Kidney (tissue), 14 donors: ENCODE measurements around the gene ALX3. TPM values are rescaled to one million over a fixed set of nuclear protein-coding genes. Genes with fewer than 3 reads are reported as not detected.

Source experiments
- DNase-seq, 5 donors: peaks; one replicate each; pipeline ENCODE4 v3.0.0-alpha.2; 2013 to 2020
- FAIRE-seq: peaks from 2 replicates; lab custom pipeline; 2012; peaks lifted over from hg19 to GRCh38; lab: Jason Lieb, UNC
- H3K27ac ChIP-seq, 2 donors: one replicate each; pipeline ENCODE4 v1.7.0; 2013; ENCODE audit warnings: low read depth in 2 of 2, low read length in 2 of 2, inconsistent platforms in 1 of 2
- H3K27me3 ChIP-seq: one replicate; pipeline ENCODE4 v1.7.1; 2013; ENCODE audit warnings: low read length, inconsistent platforms; ENCODE audit not compliant: control insufficient read depth, insufficient read depth
- H3K36me3 ChIP-seq, 3 donors: one replicate each; pipeline versions ENCODE4 v1.7.0 to v1.7.1; 2013; ENCODE audit warnings: low read length in 3 of 3, control low read depth in 1 of 3, inconsistent platforms in 1 of 3; ENCODE audit not compliant: insufficient read depth in 3 of 3, control insufficient read depth in 2 of 3
- H3K4me1 ChIP-seq, 3 donors: one replicate each; pipeline versions ENCODE4 v1.7.0 to v1.7.1; 2013; ENCODE audit warnings: low read length in 3 of 3, inconsistent platforms in 1 of 3, low read depth in 1 of 3; ENCODE audit not compliant: control insufficient read depth in 2 of 3, insufficient read depth in 2 of 3
- H3K4me3 ChIP-seq, 3 donors: one replicate each; pipeline versions ENCODE4 v1.7.0 to v1.8.1; 2013; ENCODE audit warnings: low read length in 3 of 3, control low read depth in 1 of 3, inconsistent platforms in 1 of 3
- H3K9ac ChIP-seq, 3 donors: one replicate each; pipeline versions ENCODE4 v1.7.0 to v1.7.1; 2013; ENCODE audit warnings: low read length in 3 of 3, control low read depth in 1 of 3, inconsistent platforms in 1 of 3
- H3K9me3 ChIP-seq, 3 donors: one replicate each; pipeline versions ENCODE4 v1.7.0 to v1.7.1; 2013; ENCODE audit warnings: low read length in 3 of 3, control low read depth in 1 of 3, inconsistent platforms in 1 of 3; ENCODE audit not compliant: control insufficient read depth in 2 of 3, insufficient read depth in 1 of 3
- CTCF ChIP-seq: IDR thresholded peaks from 3 replicates; pipeline ENCODE4 v1.5.1; 2012; ENCODE audit warnings: mild to moderate bottlenecking, moderate library complexity, borderline replicate concordance; ENCODE audit not compliant: insufficient read depth; ENCODE audit errors: extremely low read depth
- intact Hi-C: fragments of 100-400 bp; cut with DNase I; formaldehyde crosslinking; loops from one replicate; pipeline ENCODE4 v1.11.1; 2022
- polyA plus RNA-seq: library from polyadenylated mRNA; stranded (reverse); fragments of 350-450 nt; fragmentation: Illumina TruSeq; extraction: RNeasy Lipid Tissue Mini Kit (QIAGEN cat#74804); gene quantifications from one replicate; pipeline ENCODE4 v1.2.3, GENCODE V29; 2014; ENCODE audit warnings: low read depth, low replicate concordance; ENCODE audit not compliant: insufficient read depth
- total RNA-seq: library from RNA; stranded (reverse); fragmentation: NEBNext Ultra II Directional; extraction: Animal tissue kit (Norgen Biotek cat#: 25700); gene quantifications from one replicate; pipeline ENCODE4 v1.2.1, GENCODE V29; 2021
- donor health status: control.
- donor health status: control.
- donor health status: control.
- donor health status: control.
- donor health status: control.
- donor health status: DM: yes; HTN: yes; CAD: no.
- donor health status: Normal renal cell carcinoma (clear cell type).

The ALX3 gene
- total and polyA plus RNA-seq, 2 donors from 2014 or later, result not detected

DNA sequence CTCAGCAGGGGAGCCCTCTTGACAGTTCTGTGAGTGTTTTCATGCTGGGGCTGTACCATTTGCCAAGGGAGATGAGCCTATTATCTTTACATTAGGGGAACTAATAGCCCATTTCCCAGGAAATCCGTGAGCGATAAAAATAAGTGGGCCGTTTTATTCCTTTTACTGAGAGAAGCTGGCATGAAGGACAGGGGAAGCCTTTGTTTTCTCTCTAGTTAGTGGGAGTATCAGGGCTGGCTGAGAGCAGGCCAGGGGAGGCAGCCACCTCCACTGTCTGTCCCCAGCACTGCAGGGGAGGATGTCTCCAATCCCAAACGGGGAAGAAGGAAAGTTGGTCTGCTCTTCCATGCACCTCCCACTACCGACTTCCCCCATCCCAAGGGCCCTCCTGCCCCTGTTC is 44.3 kb upstream of the ALX3 start:
- Histone ChIP-seq H3K9ac (no peak overlapping the region), H3K4me3 (no peak overlapping the region), H3K36me3 (no peaks in the 10 kb centered on the region), H3K9me3 (no peaks in the 10 kb centered on the region), H3K27ac (no peak overlapping the region), H3K27me3 (peaks cover 4% of the 10 kb centered on the region), H3K4me1 (no peaks in the 10 kb centered on the region)
- intact Hi-C loops, result no loop called here
- TF ChIP-seq CTCF, result no peak
- no peak for FAIRE-seq
- DNase-seq, result no peak

DNA sequence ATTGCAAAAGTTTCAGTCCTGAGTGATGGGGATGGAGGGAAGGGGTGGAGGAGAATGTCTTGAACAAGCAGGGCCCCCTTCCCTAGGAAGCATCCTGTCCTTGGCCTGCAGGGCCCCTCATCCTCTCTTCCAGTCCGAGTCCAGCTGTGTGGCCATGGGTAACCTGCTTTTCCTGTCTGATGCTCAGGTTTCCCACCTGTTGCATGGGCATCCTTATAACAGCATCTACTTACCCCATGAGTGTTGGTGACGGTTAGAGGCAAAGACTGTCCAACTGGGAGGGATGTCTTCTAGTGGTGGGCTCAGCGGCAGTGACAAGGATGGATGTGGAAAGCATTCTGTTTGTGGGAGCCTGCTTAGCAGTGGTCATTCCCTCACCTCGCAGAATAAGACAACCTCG is 43.7 kb upstream of the ALX3 start:
- no peak overlapping the region for H3K4me3 ChIP-seq
- intact Hi-C loops, result no loop called here
- no peak for FAIRE-seq
- H3K9me3 ChIP-seq, result no peaks in the 10 kb centered on the region
- peaks cover 6% of the 10 kb centered on the region for H3K27me3 ChIP-seq
- no peak overlapping the region for H3K27ac ChIP-seq
- no peaks in the 10 kb centered on the region for H3K36me3 ChIP-seq
- H3K4me1 ChIP-seq, result no peaks in the 10 kb centered on the region
- H3K9ac ChIP-seq, result no peak overlapping the region
- no peak for DNase-seq
- no peak for TF ChIP-seq CTCF

DNA sequence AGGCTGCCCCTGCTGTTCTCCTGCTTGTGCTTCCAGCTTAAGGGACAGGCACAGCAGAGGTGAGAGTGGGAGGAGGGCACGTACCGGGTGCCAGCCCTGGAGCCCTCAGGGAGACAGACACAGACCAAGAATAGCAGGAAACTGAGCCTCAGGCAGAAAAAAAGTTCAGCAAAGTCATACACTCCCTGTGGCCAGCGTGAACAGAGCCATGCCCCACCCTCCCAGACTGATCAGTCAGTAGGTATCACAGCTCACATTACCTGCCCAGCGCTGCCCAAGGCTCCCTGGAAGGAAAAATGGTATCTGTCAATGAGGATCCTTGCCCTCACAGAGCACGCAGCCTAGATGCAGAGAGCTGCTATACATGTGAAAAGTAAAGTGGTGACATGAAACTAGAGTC is 43.1 kb upstream of the ALX3 start:
- FAIRE-seq (no peak), DNase-seq (no peak)
- Histone ChIP-seq H3K27ac (no peak overlapping the region), H3K9ac (no peak overlapping the region), H3K4me1 (no peaks in the 10 kb centered on the region), H3K4me3 (no peak overlapping the region), H3K36me3 (no peaks in the 10 kb centered on the region), H3K27me3 (peaks cover 6% of the 10 kb centered on the region), H3K9me3 (no peaks in the 10 kb centered on the region)
- intact Hi-C loops, result no loop called here
- no peak for TF ChIP-seq CTCF

DNA sequence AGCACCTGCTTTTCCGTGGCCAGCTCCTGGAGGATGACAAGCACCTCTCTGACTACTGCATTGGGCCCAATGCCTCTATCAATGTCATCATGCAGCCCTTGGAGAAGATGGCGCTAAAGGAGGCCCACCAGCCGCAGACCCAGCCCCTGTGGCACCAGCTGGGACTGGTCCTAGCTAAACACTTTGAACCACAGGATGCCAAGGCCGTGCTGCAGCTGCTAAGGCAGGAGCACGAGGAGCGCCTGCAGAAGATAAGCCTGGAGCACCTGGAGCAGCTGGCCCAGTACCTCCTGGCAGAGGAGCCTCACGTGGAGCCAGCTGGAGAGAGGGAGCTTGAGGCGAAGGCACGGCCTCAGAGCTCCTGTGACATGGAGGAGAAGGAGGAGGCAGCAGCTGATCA is 42.2 kb upstream of the ALX3 start:
- Histone ChIP-seq H3K36me3 (no peaks in the 10 kb centered on the region), H3K4me3 (no peak overlapping the region), H3K9me3 (no peaks in the 10 kb centered on the region), H3K9ac (no peak overlapping the region), H3K4me1 (no peaks in the 10 kb centered on the region), H3K27me3 (peaks cover 8% of the 10 kb centered on the region), H3K27ac (no peak overlapping the region)
- no peak for DNase-seq
- intact Hi-C loops, result no loop called here
- TF ChIP-seq CTCF, result no peak
- no peak for FAIRE-seq
